ENCODE data around the gene DUS3L.

DUS3L gene

GRCh38 chr19:5775668-5776309 lies 15.2 kb downstream of the DUS3L start:
- TF ChIP-seq CTCF (IDR thresholded peaks at IDR 0.05), result no peak
- no peak for TF ChIP-seq ZFX (IDR thresholded peaks at IDR 0.05; ENCODE audit: borderline replicate concordance)
- H3K27ac ChIP-seq, result no peak overlapping the region

- no peak overlapping the region for H3K27ac ChIP-seq
- TF ChIP-seq ZFX (IDR thresholded peaks at IDR 0.05; ENCODE audit: borderline replicate concordance), result no peak
- TF ChIP-seq CTCF (IDR thresholded peaks at IDR 0.05), result no peak
These were observed 16.0 kb downstream of the DUS3L start for GRCh38 chr19:5774921-5775320.

GRCh38 chr19:5773276-5773675 lies 17.7 kb downstream of the DUS3L start:
- 0 out of 2 replicates have a peak overlapping the region, but pooled peaks have one; percentile 18 for H3K27ac ChIP-seq
- TF ChIP-seq ZFX (IDR thresholded peaks at IDR 0.05; ENCODE audit: borderline replicate concordance), result no peak
- no peak for TF ChIP-seq CTCF (IDR thresholded peaks at IDR 0.05)

GRCh38 chr19:5772416-5772815 lies 18.5 kb downstream of the DUS3L start:
- TF ChIP-seq ZFX (IDR thresholded peaks at IDR 0.05; ENCODE audit: borderline replicate concordance) (no peak), CTCF (IDR thresholded peaks at IDR 0.05) (no peak)
- H3K27ac ChIP-seq, result no peak overlapping the region

GRCh38 chr19:5767949-5768348 lies 23.0 kb downstream of the DUS3L start:
- H3K27ac ChIP-seq, result no peak overlapping the region
- no peak for TF ChIP-seq ZFX (IDR thresholded peaks at IDR 0.05; ENCODE audit: borderline replicate concordance)
- TF ChIP-seq CTCF (IDR thresholded peaks at IDR 0.05), result no peak

GRCh38 chr19:5765220-5765619 lies 25.7 kb downstream of the DUS3L start:
- H3K27ac ChIP-seq, result no peak overlapping the region
- TF ChIP-seq ZFX (IDR thresholded peaks at IDR 0.05; ENCODE audit: borderline replicate concordance), result no peak
- no peak for TF ChIP-seq CTCF (IDR thresholded peaks at IDR 0.05)

- H3K27ac ChIP-seq, result no peak overlapping the region
These were observed 28.2 kb downstream of the DUS3L start for GRCh38 chr19:5762608-5763217.

More at GRCh38 chr19:5762608-5763217, 28.2 kb downstream of the DUS3L start:
- TF ChIP-seq CTCF (IDR thresholded peaks at IDR 0.05), result no peak
- TF ChIP-seq ZFX (IDR thresholded peaks at IDR 0.05; ENCODE audit: borderline replicate concordance), result no peak

All from 22Rv1 (cell line).